ENCODE results near the gene ASB12. TPM values are rescaled to one million over a fixed set of nuclear protein-coding genes. Genes with fewer than 3 reads are reported as not detected.

ASB12 gene
- total RNA-seq = 0.63 TPM

GRCh38 chrX:64230123-64230970, at the start of gene ASB12:
Gene ASB12, minus strand, starts transcription at chrX:64230607. Its CDS starts 4,957 bp downstream, at chrX:64225650.

GRCh38 chrX:64205441-64205734, 25.0 kb downstream of the ASB12 start, which contains the start of gene AMER1:
Gene AMER1, minus strand, starts transcription at chrX:64205708. Its CDS starts 12,422 bp downstream, at chrX:64193286.

Small RNA genes lying within 50 kb of the gene (small RNA-seq; reads per million reads assigned to genes)
- not detected for gene RN7SL799P (ENCODE audit: low replicate concordance)

Other genes starting within 250 kb of the ASB12 start
- gene AMER1, start 24.9 kb downstream of the ASB12 start, total RNA-seq = 14.4 TPM
- gene MTMR8, start 164.8 kb upstream of the ASB12 start, total RNA-seq = 6.9 TPM